Hematopoietic multipotent progenitor cell treated with erythropoietin and hydrocortisone succinate and interleukin-3 and kit ligand, for 4 days (in vitro differentiated cells): Measurements from ENCODE around the gene ATP8A2.
A peak's percentile ranks its signal among the peaks of the same experiment; 100 is the strongest.

ENCODE experiments used
- DNase-seq: peaks from one replicate; pipeline ENCODE4 v3.0.0-alpha.2; 2015

The ATP8A2 gene

GRCh38 chr13:25384758-25385410 is 13.1 kb downstream of the ATP8A2 start:
- DNase-seq: no peak

GRCh38 chr13:25391932-25392331 is 20.2 kb downstream of the ATP8A2 start:
- DNase-seq: peak; percentile 57

GRCh38 chr13:25394402-25395060 is 22.8 kb downstream of the ATP8A2 start:
- peak; percentile 90 for DNase-seq

- no peak for DNase-seq
Measured at GRCh38 chr13:25397763-25398162, 26.0 kb downstream of the ATP8A2 start.

GRCh38 chr13:25400925-25401324 is 29.2 kb downstream of the ATP8A2 start:
- no peak for DNase-seq

- DNase-seq: no peak
Measured at GRCh38 chr13:25401958-25402357, 30.2 kb downstream of the ATP8A2 start.

GRCh38 chr13:25406377-25406776 is 34.6 kb downstream of the ATP8A2 start:
- DNase-seq: peak; percentile 18

GRCh38 chr13:25409938-25410337 is 38.2 kb downstream of the ATP8A2 start:
- no peak for DNase-seq

- no peak for DNase-seq
Measured at GRCh38 chr13:25415241-25415640, 43.5 kb downstream of the ATP8A2 start.

GRCh38 chr13:25417535-25417934 is 45.8 kb downstream of the ATP8A2 start:
- DNase-seq: no peak

- no peak for DNase-seq
Measured at GRCh38 chr13:25420161-25420560, 48.4 kb downstream of the ATP8A2 start.

- no peak for DNase-seq
Measured at GRCh38 chr13:25421612-25422011, 49.8 kb downstream of the ATP8A2 start.

- DNase-seq: no peak
Measured at GRCh38 chr13:25422153-25422552, 50.4 kb downstream of the ATP8A2 start.

GRCh38 chr13:25423831-25424230 is 52.1 kb downstream of the ATP8A2 start:
- no peak for DNase-seq

GRCh38 chr13:25429466-25429865 is 57.7 kb downstream of the ATP8A2 start:
- DNase-seq: no peak

GRCh38 chr13:25432691-25433090 is 60.9 kb downstream of the ATP8A2 start:
- DNase-seq: no peak

GRCh38 chr13:25440061-25440460 is 68.3 kb downstream of the ATP8A2 start:
- DNase-seq: peak; percentile 21

GRCh38 chr13:25446261-25446660 is 74.5 kb downstream of the ATP8A2 start:
- no peak for DNase-seq

GRCh38 chr13:25447396-25447795 is 75.6 kb downstream of the ATP8A2 start:
- DNase-seq: no peak

GRCh38 chr13:25453850-25454365 is 82.1 kb downstream of the ATP8A2 start:
- no peak for DNase-seq

- DNase-seq: no peak
Measured at GRCh38 chr13:25455146-25455545, 83.4 kb downstream of the ATP8A2 start.

- no peak for DNase-seq
Measured at GRCh38 chr13:25457566-25457965, 85.8 kb downstream of the ATP8A2 start.

- DNase-seq: no peak
Measured at GRCh38 chr13:25462301-25463125, 90.7 kb downstream of the ATP8A2 start.

GRCh38 chr13:25463496-25463895 is 91.7 kb downstream of the ATP8A2 start:
- no peak for DNase-seq
